NCI-H2171 (cell line): Measurements from ENCODE around the gene NCAPD2.
A peak's percentile ranks its signal among the peaks of the same experiment; 100 is the strongest.
"Not testable (repeated sequence)": the region's sequence is repeated elsewhere in the genome, so short reads cannot be mapped to it uniquely, and the experiment has no call there.

ENCODE experiments used
- DNase-seq: peaks from one replicate; lab custom pipeline; 2025; lab: John Stamatoyannopoulos, UW

Gene NCAPD2

GRCh38 chr12:6550294-6551062 is 56.6 kb downstream of the NCAPD2 start:
- no peak for DNase-seq

GRCh38 chr12:6551063-6551461 is 57.2 kb downstream of the NCAPD2 start:
- no peak for DNase-seq

DNA sequence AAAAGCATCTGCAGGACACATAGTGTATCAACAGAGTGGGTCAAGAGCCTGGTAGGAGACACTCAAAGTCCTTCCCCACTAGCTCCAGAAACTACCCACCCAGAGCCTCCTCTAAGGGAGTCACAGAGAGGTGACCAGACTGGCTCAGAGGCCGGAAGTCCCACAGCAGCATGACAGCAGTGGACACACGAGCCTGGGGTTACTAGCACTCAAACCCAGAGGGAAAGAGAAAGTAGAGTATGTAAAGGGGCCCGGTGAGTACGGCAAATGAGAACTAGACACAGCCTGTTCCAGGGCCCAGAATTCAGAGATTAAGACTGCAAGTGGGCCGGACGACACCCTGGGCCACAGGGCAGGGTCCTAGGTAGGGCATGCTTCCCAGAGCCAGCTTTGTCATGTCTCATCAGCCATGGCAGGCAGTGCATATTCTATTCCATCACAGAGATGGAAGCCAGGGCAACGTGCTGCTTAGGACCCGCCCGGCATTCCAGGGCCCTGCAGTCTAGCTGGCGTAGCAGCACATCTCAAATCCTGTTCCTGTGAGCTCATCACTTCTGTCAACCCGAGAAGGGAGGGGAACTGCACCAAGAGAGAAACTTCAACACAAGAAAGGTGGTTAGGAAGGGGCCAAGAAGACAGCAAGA is 57.7 kb downstream of the NCAPD2 start:
- no peak for DNase-seq

- no peak for DNase-seq
These were observed 58.2 kb downstream of the NCAPD2 start for GRCh38 chr12:6552140-6552551.

DNA sequence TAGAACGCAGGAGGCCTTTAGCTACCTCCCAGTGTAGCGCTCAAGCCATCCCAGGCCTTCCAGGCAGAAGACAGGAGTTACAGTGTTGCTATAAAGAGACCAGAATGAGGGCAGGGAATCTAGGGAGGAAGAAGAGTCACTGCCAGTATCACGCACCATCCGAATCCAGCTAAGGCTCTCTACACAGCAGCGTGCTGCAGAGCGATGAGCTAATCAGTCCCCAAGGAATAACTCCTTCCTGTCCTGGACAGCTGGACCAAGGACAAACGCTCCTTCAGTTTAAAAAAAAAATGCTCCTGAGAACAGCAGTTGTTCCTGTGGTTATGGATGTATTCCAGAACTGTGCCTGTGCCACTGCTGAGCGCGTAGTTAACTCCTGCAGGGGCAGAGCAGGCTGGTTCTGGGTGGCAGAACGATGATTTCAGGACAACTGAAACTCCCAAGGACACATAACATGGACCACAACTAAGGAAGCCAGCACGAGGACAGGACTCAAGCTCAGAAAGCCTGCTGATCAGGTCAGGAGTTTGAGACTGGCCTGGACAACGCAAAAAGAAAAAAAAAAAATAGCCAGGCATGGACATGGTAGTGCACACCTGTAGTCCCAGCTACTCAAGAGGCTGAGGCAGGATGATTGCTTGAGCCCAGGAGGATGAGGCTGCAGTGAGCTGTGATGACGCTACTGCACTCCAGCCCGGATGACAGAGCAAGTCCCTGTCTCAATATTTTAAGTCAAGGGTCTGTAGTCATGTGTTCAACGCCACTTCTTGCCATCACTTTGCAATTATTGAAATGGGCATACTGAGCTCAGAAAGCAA is 59.4 kb downstream of the NCAPD2 start:
- DNase-seq = peak; percentile 82

DNA sequence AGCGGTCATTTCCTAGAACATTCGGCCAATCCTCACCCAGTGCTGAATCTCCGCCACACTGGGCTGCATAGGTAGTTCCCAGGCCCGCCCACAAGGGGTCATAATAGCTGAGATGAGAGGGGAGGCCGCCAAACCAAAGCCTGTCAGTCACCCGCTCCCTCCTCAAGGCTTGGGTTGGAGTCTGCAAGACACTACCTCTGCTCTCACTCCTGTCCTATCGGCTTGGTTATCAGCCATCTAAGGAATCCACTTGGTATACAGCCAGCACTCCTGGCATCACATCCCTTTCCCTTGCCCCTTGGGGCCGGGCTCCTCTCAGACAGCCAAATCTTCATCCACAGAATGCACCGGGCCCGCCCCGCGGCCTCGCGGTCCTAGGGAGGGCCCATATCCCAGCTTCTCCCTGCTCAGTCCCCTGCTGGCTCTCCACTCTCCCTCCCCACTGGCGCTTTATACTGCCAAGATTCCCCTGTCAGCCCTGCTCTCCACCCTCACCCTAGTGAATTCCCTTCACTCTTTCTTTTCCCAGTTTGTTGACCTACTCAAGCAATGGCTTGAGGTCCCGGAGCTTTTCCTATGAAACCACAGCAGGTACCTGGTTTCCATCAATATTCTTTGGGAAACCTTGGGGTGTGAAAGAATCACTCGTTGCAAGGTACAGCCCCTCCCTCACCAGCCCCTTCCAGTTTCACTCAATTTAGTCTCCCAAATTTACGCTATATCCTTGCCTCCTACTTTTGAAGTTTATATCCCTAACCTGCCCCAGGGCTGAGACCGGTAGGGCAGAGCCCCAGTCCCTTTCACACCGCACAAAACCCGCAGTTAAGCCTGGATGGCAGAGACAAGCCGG is 60.5 kb downstream of the NCAPD2 start:
- DNase-seq = peak; percentile 86

GRCh38 chr12:6555018-6555691 is 61.3 kb downstream of the NCAPD2 start:
- no peak for DNase-seq

DNA sequence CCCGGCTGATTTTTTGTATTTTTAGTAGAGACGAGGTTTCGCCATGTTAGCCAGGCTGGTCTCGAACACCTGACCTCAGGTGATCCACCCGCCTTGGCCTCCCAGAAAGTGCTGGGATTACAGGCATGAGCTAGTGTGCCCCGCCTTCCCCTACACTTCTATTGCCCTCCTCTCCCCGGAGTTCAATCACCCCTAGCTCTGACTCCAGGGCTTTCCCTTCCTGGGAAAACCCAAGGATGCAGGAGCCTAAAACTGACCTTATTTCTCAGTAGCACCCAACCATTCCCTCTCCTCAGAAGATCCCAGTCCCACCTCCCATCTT is 62.6 kb downstream of the NCAPD2 start:
- not testable (repeated sequence) for DNase-seq

DNA sequence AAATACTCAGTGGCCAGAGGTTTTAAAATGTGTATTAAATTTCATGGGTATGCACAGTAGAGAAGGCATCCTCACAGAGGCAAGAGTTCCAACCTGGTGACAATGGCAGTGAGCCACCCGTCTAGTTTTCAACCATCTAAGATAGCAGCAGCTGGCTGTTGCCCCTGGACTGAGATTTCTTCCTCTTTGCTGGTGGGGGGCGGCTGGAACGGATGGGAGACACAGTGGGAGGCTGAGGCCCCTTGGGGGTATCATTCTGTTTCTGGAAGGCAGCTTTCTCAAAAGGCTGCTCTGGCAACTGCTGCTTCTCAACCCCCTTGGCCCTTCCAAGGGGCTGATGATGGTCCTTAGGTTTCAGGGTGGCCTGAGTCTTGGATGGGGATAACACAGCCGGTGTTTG is 63.0 kb downstream of the NCAPD2 start:
- no peak for DNase-seq

DNA sequence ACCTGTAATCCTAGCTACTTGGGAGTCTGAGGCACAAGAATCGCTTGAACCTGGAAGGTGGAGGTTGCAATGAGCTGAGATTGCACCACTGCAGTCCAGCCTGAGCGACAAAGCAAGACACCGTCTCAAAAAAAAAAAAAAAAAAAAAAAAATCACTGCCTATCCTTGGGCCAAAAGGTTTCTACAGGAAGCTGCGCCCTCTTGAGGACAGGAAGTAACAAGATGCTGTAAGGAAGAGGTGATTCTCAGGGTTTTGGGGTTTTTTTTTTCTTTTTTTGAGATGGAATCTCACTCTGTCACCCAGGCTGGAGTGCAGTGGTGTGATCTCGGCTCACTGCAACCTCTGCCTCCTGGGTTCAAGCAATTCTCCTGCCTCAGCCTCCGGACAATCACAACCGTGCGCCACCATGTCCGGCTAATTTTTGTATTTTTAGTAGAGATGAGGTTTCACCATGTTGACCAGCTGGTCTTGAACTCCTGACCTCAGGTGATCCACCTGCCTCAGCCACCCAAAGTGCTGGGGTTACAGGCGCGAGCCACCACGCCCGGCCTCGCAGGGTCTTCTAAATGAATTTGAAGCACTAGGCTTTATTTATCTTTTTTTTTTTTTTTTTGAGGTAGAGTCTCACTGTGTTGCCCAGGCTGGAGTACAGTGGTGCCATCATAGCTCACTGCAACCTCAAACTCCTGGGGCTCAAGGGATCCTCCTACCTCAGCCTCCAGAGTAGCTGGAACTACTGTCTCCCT is 64.3 kb downstream of the NCAPD2 start:
- DNase-seq = peak; percentile 92

- DNase-seq = no peak
These were observed 65.6 kb downstream of the NCAPD2 start for GRCh38 chr12:6559500-6559899.

- DNase-seq = no peak
These were observed 66.8 kb downstream of the NCAPD2 start for GRCh38 chr12:6560501-6561205.

DNA sequence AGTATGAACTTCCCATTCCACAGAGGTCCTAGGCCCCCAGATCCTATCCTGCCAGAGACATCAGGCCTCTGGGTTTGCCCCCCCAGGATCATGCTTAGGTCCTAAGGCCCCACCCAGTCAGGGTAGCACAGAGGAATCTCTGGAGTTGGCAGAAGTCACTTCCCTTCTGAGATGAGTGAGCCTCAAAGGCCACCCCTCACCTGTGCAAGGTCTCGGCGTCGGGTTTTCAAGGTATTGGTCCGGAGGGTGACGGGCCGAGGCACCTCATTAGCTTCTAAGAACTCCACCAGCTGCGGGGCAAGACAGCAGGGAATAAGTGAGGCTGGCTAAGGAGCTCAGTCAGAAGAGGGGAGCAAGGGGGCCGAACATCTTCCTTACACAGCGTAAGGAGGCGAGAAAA is 69.0 kb downstream of the NCAPD2 start:
- no peak for DNase-seq

DNA sequence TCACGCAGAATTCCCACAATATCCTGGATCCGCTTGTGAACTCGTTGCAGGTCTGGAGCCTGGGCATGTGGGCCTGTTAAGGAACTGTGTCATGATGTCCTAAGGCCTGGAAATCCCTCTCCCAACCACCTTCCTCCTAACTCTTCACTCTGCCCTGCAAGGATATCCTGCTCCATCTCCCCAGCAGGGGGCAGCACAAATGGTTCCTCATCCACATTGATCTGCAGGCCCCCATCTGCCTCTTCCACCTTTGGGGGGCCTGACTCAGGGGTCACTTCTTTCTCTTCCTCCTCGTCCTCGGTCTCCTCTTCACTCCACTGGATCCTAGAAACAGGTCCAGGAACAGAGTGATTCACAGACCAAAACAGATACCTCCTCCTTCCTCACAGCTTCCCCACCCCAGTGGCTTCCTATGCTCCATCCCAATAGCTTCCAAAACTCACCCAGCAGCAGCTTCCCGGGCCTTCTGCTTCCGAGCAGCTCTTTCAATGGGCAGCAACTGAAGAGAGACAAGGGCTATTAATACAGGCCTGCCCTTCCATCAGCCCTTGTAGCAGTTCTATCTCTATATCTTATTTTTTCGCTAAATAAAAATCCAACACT is 69.6 kb downstream of the NCAPD2 start:
- DNase-seq = peak; percentile 71

- no peak for DNase-seq
These were observed 73.3 kb downstream of the NCAPD2 start for GRCh38 chr12:6567112-6567670.

DNA sequence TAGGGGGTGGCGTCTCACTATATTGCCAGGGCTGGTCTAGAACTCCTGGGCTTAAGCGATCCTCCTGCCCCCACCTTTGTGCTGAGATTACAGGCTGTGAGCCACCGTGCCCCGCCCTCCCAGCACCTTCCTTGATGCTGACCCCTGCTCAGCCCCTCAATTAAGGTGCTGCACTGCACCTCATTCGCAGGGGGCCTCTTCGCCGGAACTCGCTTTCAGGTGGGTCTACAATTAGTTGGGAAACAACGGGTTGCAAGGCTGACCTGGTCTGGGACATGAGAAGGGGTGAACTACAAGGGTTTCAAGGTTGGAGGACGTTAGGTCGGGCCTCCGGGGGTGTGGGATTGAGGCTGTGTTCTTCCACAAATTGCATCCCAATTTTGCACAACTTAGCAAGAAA is 75.4 kb downstream of the NCAPD2 start:
- DNase-seq = no peak

- DNase-seq = no peak
These were observed 75.9 kb downstream of the NCAPD2 start for GRCh38 chr12:6569786-6570185.

DNA sequence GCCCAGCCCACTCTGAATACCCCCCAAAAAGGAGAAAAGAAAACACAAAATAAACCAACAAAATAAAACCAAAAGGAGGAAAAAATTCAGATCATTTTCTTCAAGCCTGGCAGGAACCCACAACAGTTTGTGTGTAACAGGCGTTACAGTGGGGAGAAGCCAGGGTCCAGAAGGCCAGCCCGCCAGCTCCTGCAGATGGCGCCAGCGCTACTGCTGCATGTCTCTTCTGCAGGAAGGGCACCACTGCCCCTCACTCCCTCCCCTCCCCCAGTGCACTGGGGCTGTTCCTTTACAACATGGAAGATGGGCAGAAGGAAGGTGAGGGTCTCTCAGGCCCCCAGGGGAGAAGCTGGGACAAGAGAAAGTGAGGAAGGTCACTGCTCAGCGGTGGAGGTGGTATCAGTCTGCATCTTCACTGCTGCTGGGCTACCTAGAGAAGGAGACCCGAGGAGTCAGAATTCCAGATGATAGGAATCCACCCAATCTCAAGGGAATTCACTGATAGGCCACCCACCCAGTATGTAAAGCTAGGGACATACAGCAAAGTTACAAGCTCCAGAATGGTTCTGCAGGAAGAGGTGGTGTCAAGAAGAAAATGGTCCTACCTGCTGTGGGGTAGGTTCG is 76.5 kb downstream of the NCAPD2 start:
- DNase-seq = peak; percentile 72

DNA sequence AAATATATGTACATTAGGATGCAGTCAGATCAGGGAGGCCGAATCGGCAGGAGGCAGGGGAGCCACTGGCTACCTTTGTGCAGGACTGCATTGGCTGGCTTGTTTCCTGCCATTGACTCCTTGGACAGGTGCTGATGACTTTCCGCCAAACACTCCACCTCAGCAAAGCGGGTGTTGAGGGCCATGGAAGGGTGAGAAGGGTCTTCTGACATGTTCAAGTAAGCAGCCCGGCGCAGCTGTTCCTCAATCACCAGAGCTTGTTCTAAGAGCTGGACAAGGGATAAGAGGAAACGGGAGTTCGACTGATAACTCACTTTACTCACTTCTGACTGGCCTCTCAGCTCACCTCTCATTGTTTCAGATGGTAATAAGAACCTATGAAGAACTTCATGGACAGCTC is 79.1 kb downstream of the NCAPD2 start:
- no peak for DNase-seq
